C1 segment of cervical spinal cord (tissue), 14 donors: Measurements from ENCODE around the gene C2orf68.
"Not testable (repeated sequence)": the region's sequence is repeated elsewhere in the genome, so short reads cannot be mapped to it uniquely, and the experiment has no call there.

Experiments
- DNase-seq, 14 donors: peaks; one replicate each; lab custom pipeline; 2025; lab: John Stamatoyannopoulos, UW

The C2orf68 gene, protein sequence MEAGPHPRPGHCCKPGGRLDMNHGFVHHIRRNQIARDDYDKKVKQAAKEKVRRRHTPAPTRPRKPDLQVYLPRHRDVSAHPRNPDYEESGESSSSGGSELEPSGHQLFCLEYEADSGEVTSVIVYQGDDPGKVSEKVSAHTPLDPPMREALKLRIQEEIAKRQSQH

DNA sequence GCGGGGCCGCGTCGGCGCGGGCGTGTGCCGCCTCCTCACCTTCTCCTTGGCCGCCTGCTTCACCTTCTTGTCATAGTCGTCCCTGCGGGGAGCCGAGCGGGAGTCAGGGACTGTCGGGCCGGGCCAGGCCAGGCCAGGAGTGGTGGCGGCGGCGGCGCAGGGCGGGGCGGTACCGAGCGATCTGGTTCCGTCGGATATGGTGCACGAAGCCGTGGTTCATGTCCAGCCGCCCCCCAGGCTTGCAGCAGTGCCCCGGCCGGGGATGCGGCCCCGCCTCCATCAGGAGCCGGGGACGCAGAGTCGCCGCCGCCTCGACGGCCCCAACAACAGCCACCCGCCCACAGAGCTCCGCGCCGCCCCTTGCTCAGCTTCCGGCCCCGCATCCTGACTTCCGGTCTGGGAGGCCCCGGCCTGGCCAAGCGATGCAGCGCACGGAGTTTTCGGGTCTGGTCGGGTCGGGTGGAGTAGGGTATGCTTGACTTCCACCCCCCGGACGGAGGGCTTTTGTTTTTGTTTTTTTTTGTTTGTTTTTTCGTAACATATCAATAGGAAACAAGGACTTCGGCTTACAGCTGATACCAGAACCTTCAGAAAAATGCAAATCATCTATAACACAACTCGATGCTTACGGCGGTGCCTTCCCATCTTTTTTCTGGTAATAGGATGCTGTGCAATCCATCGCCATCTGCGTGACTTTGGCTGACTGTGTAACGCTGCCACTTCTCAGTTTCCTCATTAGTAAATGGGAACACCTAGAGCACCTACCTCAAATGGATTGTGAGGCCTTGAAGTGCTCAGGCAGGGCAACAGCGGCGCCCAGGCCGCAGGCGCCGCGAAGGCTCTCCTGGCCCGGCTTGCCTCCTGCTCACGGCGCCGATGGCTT, at the start of gene C2orf68:
Gene C2orf68, minus strand, starts transcription at position 362 of the 883 bp plus-strand sequence. Its CDS starts 82 bp downstream, at position 280.
- peak; percentile 36 to 92 (median 86) for DNase-seq

DNA sequence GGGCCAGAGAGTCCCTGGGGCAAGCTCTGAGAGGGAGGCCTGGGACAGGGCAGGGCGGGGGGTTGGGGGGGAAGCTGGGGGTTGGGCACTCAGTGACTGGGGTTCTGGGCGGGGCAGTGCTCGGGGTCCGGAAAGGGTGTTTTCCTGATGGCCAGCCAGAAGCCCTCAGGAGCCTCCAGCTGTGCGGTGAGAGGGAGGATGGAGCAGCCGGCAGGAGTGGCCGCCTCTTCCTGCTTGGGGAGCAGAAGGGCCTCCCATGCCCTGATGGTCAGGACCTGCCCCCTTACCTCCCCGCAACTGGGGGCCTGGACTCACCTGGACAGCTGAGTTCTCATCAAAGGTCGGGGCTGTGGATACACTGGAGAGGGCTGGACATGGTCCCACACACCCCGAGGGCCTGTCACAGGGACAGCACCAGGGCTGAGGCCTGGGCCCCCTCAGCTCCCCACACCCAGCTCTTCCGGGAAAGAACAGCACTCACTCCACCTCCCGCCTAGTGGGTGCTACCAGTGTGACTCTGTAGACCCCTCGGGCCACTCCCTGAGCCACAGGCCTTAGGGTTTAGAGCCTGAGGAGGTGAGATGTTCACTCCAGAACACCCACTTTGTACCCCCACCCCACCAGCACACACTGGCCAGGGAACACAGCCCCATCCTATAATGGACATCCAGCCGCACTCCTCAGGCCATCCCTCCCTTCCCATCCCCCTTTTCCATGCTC, 49.4 kb upstream of the C2orf68 start:
- DNase-seq, result no peak

DNA sequence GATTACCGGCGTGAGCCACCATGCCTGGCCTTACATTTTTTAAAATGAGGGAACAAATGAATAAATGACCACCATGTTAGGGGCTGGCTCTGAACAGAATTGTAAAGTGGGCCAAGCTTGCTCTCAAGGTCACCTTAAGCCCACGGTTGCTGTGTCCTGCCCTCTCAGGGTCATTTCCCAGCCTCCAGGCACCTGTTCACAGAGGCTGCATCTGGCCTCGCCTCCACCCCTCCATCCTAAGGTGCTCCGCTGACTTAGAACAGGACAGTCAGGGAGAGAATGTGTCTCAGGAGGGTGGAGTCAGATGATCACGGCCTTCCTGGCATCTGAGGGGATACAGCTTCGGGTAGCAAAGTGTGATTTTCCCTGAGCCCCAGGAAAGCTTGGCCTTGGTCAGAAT, 48.9 kb upstream of the C2orf68 start:
- no peak for DNase-seq

DNA sequence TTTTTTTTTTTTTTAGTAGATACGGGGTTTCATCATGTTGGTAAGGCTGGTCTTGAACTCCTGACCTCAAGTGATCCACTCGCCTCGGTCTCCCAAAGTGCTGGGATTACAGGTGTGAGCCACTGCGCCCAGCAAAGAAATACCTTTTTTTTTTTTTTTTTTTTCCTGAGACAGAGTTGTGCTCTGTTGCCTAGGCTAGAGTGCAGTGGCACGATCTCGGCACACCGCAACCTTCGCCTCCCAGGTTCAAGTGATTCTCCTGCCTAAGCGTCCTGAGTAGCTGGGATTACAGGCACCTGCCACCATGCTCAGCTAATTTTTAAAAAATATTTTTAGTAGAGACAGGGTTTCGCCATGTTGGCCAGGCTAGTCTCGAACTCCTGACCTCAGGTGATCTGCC, 48.4 kb upstream of the C2orf68 start:
- DNase-seq, result not testable (repeated sequence)

DNA sequence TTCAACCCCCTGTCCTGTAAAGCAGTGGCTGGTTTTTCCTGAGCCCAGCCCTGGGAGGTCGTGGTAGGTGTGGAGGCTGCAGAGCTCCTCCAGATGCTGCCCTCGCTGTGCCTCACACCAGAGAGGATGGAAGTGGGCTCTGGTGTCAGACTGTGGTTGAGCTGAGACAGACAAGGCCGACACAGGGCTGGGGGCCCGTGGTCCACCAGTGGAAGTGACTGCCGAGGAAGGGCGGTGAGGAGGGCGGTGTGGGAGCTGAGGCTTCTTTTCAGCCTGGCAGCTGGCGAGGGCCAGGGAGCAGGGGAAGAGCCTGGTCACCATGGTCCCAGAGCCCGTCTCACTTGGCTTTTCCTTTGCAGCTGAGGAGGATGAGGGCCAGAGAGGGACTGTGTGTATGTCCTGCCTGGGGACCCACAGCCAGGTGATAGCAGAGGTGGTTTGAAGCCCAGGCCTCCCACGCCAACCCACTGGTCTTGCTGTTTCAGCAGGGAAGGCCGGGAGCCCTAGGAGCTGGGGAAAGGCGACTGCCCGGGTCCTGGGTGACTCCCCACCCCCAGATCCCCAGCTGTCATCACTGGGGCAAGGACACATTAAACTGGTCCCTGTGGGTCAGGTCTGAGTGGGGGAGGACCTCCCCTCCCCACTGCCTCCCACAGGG, 47.6 kb upstream of the C2orf68 start:
- no peak for DNase-seq

DNA sequence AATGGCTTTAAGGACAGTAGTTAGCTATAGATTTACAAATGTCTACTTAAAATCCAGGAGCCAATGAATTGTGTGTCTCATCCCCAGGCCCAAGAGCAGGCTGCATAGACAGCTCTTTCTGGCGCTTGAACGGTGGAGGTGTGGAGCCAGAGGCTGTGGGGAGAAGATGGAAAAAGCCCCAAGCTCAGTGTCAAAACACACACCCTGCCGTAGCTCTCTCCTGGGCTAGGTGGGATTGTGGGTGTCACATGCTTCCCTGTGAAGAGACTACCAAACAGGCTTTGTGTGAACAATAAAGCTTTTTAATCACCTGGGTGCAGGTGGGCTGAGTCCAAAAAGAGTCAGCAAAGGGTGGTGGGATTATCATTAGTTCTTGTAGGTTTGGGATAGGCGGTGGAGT, 45.5 kb upstream of the C2orf68 start:
- DNase-seq, result not testable (repeated sequence)

DNA sequence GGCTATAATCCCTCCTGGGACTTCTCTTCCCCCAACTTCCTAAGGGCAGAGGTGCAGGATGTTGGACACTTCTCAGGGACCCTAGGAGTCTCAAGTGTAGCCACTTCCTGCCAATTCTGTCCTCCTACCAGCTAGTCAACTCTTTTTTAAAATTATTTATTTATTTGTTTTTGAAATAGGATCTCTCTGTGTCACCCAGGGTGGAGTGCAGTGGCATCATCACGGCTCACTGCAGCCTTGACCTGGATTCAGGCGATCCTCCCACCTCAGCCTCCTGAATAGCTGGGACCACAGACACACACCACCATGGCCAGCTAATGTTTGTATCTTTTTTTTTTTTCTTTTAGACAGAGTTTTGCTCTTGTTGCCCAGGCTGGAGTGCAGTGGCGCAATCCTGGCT, 44.6 kb upstream of the C2orf68 start:
- no peak for DNase-seq

DNA sequence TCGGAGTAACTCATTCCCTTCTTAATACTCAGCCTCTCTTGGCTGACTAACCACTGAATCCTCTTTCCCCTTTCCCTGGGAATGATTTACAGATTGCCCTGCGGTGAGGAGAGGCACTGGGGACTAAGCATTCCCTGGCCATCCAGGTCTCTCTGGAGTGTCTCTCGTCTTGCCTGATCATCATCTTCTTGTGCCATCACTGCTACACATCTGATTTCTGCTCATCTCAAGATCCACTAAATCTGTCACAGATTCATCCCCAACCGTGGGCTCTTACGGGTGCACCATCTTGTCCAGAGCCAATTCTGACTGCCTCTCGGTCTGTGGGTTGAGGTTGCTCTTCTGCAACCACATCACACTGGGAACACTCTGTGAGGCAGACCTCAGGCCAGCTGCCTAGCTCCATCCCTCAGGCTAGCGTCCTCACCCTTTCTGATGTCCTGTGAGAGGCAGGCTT, 44.1 kb upstream of the C2orf68 start:
- DNase-seq, result no peak

DNA sequence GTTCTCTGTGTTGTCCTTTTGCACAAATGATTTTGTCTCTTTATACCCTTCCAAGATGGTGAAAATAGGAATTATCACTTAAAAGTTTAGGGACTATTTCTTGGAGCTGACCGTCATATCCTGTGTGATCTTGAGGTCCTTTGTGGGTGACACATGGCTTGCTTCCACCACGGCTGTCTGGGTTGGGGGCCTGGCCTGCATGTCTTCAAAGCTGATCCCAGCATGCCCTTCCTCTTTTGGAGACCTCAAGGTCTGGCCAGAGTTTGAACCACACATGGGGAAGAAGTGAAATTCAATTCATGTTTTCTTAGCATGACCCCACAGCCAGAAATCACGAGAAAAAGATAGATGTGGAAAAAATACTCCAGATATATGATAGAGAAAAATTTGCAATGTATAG, 42.1 kb upstream of the C2orf68 start:
- peak in 3 of 14 donors; percentile 9 to 26 (median 19) for DNase-seq

DNA sequence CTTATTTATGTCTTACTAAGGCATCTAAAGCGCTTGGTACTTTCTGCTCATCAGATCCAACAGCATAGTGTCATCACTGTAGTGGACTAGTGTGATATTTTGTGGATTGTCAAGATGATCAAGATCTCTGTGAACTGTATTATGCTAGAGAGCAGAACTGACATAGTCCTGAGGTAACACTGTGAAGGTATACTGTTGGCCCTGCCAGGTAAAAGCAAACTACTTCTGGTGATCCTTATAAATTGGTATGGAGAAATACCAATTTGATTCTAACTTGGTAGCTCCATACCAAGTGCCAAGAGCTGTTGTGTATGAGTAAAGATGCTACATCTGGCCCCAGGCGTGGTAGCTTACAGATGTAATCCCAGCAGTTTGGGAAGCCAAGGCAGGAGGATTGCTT, 40.2 kb upstream of the C2orf68 start:
- no peak for DNase-seq

DNA sequence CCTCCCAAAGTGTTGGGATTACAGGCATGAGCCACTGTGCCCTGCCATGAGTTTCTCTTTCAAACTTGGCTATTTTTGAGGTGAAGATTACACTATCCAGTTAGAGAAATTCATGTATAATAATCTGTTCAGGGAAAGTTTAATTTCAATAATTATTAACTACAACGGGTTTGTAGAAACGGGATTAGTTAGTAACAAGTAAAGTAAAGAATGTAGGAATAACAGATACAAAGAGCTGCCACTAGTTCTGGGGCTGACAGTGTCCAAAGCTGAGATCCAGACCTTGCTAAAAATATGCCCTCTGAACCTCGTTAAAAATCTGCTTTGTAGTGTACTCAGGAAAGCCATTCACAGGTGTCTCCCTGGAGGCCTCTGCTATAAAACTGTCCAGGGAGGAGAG, 39.2 kb upstream of the C2orf68 start:
- DNase-seq, result no peak

DNA sequence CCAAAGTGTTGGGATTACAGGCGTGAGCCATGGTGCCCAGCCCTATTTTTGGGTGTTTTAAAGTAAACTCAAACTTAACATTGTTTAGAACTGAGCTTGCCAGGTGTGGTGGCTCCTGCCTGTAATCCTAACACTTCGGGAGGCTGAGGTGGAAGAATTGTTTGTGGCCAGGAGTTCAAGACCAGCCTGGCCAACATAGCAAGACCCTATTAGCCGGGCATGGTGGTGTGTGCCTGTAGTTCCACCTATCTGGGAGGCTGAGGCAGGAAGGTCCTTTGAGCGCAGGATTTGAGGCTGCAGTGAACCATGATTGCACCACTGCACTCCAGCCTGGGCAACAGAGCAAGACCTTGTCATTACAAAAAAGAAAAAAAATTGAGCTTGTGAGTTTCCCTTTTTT, 38.6 kb upstream of the C2orf68 start:
- no peak for DNase-seq

DNA sequence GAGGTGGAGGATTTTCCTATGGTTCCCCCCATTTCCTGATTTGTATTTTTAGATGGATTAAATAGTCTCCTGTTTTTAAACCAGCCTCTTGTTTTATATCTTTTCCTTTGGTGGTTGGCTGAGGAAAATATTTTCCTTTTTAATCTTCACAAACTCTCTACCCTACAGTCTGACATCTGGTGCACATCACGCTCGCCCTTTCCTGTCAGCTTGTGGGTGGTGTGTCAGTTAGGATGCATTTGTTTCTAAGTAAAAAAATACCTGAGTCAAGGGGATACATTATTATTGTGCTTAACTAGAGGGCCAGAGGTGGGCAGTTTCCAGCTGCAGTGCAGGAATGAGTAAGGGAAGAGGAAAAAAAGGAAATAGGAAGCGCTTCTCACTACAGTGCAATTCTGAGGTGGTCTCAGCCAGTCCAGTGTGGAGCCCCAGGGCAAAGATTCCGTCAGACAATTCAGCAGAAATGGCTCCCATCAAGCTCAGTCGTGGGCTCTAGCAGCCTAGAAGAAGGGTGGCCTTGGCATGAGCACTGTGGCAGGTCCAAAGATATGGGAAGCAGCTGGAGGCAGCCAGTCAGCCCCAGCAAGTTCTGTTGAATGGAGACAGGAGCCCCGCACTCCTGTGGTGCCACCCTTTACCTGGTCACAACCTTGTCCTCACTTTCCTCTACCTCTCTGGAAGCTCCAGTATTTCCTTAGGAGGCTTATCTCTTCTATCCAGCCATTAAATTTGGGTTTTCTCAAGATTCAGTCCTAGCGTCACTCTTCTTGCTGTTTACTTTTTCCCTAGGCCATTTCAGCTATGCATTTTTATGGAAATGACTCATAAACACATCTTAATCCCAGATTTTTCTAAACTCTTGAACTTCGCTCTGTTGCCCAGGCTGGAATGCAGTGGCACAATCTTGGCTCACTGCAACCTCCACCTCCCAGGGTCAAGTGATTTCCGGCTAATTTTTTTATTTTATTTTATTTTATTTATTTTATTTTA, 37.6 kb upstream of the C2orf68 start:
- no peak for DNase-seq

DNA sequence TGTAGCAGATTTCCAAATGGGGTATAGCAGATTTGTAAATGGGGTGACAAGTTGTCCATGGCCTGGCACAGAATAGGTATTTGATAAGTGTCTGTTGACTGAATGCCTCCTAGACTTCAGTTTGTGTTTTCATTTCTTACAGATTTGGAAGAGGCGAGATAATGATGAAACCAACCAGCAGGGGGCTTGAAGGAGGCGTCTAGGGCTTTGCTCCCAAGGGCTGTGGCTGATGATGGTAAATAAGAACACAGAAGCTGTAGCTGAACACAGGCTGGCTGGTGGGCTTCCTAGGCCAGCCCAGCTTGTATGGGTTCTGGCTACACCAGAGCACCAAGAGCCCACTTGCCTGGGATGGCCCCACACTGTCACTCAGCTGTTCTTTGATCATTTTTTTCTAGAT, 36.8 kb upstream of the C2orf68 start:
- no peak for DNase-seq

DNA sequence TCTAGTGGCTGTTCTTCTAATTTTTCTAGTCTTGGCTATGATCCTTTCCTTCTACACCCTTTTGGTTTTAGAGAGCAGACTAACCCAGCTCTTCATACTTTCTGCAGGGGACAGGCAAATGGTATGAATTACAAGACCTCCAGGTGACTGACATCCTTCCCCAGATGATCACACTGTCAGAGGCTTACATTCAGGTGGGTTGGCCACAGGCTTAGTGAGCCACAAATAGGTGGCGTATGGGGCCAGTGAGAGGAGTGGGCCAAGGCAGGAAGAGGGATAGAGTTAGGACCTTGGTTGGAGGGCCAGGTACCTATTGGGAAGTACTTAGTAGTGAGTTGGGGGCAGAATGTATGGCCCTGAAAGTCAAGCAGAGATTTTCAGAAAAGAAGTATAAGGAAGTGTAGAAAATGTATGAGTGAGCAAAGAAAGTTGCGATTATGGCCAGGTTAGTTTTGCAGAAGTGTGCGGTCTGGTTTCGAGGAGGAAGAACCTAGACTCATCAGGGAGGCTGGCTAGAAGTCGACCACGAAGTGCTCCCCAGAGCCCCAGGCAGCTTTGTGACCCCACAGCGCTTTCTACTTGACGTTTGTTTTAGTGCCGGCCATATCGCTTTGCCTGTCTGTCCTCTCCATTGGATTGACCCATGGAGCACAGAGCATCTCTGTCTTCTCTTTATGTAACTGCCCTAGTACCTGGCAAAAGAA, 36.1 kb upstream of the C2orf68 start:
- peak in 1 of 14 donors; percentile 20 for DNase-seq

DNA sequence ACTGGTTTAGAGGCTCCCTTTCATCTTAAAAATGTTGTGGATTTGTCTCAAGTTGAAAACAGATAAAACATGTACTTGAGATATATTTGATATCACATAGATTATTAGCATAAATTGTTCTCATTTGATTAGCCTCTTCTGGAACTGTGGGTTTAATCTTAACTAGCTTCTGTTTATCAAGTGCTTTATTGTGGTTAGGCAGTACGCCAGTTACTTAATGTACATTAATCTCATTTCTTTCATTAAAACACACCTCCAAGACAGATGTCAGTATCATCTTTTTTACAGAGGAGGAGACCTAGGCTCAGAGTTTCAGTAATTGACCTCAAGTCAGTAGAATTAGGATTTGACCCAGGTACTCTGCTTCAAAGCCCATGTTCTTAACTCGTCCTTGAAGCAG, 34.3 kb upstream of the C2orf68 start:
- no peak for DNase-seq

DNA sequence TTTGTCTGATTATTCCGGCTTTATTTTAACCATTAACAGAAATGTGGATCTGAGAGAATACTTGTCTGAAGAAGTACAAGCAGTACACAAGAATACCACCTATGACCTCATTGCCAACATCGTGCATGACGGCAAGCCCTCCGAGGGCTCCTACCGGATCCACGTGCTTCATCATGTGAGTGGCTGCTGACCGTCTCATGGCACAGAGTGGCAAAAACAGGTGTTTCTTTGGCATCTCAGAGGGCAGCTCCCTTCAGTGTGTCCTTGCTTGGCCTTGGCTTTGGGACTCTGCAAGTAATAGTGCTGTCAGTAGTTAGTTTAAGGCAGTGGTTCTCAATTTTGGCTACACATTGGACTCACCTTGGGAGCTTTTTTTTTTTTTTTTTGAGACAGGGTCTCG, 33.0 kb upstream of the C2orf68 start:
- DNase-seq, result no peak

DNA sequence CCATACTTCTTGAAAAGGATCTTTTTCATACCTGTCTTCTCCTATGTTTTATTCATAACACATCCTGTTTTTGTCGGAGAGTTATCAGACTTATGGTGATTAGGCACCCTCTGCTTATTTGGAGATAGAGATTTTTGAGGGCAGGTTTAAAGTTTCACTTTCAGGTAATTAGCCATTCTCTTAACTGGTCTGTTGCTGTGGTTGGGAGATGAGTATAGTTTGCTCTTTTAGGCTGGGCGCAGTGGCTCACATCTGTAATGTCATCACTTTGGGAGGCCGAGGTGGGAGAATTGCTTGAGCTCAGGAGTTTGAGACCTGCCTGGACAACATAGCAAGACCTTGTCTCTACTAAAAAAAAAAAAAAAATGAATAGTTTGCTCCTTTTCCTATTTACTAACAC, 30.9 kb upstream of the C2orf68 start:
- DNase-seq, result no peak

DNA sequence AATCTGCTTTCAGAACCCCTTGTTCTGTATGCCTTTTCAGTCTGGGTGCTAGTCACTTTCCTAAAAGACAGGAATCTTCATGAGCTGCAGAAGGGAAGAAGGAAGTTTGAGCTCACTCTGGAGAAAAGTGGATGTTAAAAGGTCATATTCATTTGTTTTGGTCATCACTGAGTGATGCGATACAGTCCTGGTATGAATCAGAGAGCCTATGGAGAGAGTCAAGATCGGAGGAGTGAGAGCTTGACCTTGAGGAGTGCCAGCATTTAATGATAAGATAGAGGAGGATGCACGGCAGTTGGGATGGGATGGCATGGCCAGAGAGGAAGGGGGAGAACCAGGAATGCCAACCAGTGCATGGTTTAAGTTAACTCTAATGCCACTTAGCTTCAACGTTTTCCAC, 23.8 kb upstream of the C2orf68 start:
- no peak for DNase-seq

DNA sequence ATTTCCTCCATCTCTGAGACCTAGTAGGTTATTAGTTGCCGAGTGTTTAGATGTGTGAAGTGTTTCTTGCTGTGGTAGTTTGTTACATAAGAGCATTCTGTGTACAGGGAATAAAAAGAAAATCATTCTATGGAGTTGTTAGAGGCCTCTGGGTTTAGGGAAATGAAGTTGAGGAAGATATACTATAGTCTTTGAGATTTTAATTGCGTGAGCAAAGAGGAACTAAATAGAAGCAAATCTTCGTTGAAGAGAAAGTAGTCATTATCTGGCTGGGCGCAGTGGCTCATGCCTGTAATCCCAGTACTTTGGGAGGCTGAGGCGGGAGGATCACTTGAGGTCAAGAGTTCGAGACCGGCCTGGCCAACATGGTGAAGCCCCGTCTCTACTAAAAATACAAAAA, 23.1 kb upstream of the C2orf68 start:
- no peak for DNase-seq
